MM.1S (cell line): Measurements from ENCODE around the gene GNG10.

Source experiments
- CTCF ChIP-seq: fragments of 300-600 bp; sonication (generic); IDR thresholded peaks from 2 replicates; pipeline ENCODE4 v1.5.1; 2016; ENCODE audit warnings: antibody characterized with exemption, low read length, mixed read lengths
- EZH2 ChIP-seq: fragments of 300-600 bp; sonication (generic); optimal IDR thresholded peaks from 2 replicates; pipeline ENCODE3; 2017; ENCODE audit warnings: low read depth, mild to moderate bottlenecking, antibody characterized with exemption, low read length, mixed read lengths

GRCh38 chr9:111691672-111692329, 30.4 kb downstream of the GNG10 start:
- TF ChIP-seq CTCF (peak; percentile 46), EZH2 (no peak)
